HCT116 (cell line): Measurements from ENCODE around the gene TOP1.

ENCODE experiments used
- EZH2 ChIP-seq: fragments of 200-600 bp; sonication (generic); IDR thresholded peaks from 2 replicates; pipeline ENCODE4 v1.6.1; 2017; ENCODE audit warnings: antibody characterized with exemption, mixed run types
- TF ChIP-seq, protein P1 (sequence below), 3 experiments: fragments of 200-600 bp in 1 of 3; sonication (generic) in 1 of 3; IDR thresholded peaks in 2 of 3; conservative IDR thresholded peaks in 1 of 3; 2 replicates each; pipeline ENCODE4 v1.5.1; 2012 to 2017; ENCODE audit warnings: low read depth in 2 of 3, low read length in 2 of 3, antibody characterized with exemption in 1 of 3, borderline replicate concordance in 1 of 3, control low read depth in 1 of 3, mild to moderate bottlenecking in 1 of 3, mixed read lengths in 1 of 3, mixed run types in 1 of 3, moderate library complexity in 1 of 3; ENCODE audit not compliant: insufficient read depth in 1 of 3

DNA sequence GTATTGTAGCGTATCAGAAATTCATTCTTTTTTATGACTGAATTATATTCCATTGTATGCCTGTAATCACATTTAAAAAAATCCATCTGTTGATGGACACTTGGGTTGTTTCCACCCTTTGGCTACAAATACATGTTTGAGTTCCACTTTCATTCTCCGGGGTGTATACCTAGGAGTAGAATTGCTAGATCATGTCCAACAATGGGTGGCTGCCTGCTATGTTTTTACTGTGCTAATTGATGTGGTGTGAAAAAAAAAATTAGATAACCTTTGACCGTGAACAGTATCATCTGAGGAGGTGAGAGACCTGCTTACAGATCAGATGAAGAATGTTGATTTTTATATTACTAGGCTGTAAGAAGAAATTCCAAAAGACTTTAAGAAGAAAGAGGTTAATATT, 37.1 kb downstream of the TOP1 start:
- TF ChIP-seq EZH2 = no peak
- TF ChIP-seq, protein P1, sequence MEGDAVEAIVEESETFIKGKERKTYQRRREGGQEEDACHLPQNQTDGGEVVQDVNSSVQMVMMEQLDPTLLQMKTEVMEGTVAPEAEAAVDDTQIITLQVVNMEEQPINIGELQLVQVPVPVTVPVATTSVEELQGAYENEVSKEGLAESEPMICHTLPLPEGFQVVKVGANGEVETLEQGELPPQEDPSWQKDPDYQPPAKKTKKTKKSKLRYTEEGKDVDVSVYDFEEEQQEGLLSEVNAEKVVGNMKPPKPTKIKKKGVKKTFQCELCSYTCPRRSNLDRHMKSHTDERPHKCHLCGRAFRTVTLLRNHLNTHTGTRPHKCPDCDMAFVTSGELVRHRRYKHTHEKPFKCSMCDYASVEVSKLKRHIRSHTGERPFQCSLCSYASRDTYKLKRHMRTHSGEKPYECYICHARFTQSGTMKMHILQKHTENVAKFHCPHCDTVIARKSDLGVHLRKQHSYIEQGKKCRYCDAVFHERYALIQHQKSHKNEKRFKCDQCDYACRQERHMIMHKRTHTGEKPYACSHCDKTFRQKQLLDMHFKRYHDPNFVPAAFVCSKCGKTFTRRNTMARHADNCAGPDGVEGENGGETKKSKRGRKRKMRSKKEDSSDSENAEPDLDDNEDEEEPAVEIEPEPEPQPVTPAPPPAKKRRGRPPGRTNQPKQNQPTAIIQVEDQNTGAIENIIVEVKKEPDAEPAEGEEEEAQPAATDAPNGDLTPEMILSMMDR (IDR thresholded peaks at IDR 0.05 in 2 of 3, conservative IDR thresholded peaks at IDR 0.05 in 1 of 3; ENCODE audit: borderline replicate concordance in 1 of 3, insufficient read depth in 1 of 3, low read depth in 2 of 3, low read length in 2 of 3) = no peak
